Medulla oblongata (tissue), 1 donor: Measurements from ENCODE around the gene MNT.
"Not testable (repeated sequence)": the region's sequence is repeated elsewhere in the genome, so short reads cannot be mapped to it uniquely, and the experiment has no call there.

Experiments
- DNase-seq: peaks from one replicate; pipeline ENCODE4 v3.0.0-alpha.2; 2015; ENCODE audit errors: extremely low spot score

MNT gene

GRCh38 chr17:2400877-2401425, at the start of gene MNT:
TSS of gene MNT (minus strand) at chr17:2401060. CDS start at chr17:2400712, 348 bp downstream.
- peak; percentile 95 for DNase-seq

- no peak for DNase-seq
Measured at GRCh38 chr17:2450016-2450650, 49.3 kb upstream of the MNT start.

GRCh38 chr17:2449486-2449885, 48.6 kb upstream of the MNT start:
- DNase-seq: no peak

- not testable (repeated sequence) for DNase-seq
Measured at GRCh38 chr17:2447479-2447878, 46.6 kb upstream of the MNT start.

- no peak for DNase-seq
Measured at GRCh38 chr17:2445638-2446037, 44.8 kb upstream of the MNT start.

- DNase-seq: no peak
Measured at GRCh38 chr17:2444382-2444781, 43.5 kb upstream of the MNT start.

GRCh38 chr17:2442166-2442565, 41.3 kb upstream of the MNT start:
- DNase-seq: no peak

GRCh38 chr17:2440930-2441329, 40.1 kb upstream of the MNT start:
- DNase-seq: no peak

- not testable (repeated sequence) for DNase-seq
Measured at GRCh38 chr17:2439997-2440396, 39.1 kb upstream of the MNT start.

GRCh38 chr17:2438823-2439222, 38.0 kb upstream of the MNT start:
- DNase-seq: no peak

GRCh38 chr17:2436316-2436905, 35.6 kb upstream of the MNT start:
- DNase-seq: no peak

GRCh38 chr17:2435862-2436261, 35.0 kb upstream of the MNT start:
- no peak for DNase-seq

- peak; percentile 49 for DNase-seq
Measured at GRCh38 chr17:2435181-2435741, 34.4 kb upstream of the MNT start.

GRCh38 chr17:2433696-2434095, 32.8 kb upstream of the MNT start:
- no peak for DNase-seq

- no peak for DNase-seq
Measured at GRCh38 chr17:2427910-2428309, 27.1 kb upstream of the MNT start.

GRCh38 chr17:2427215-2427614, 26.4 kb upstream of the MNT start:
- no peak for DNase-seq

- no peak for DNase-seq
Measured at GRCh38 chr17:2423271-2423670, 22.4 kb upstream of the MNT start.

GRCh38 chr17:2421315-2422147, 20.7 kb upstream of the MNT start:
- no peak for DNase-seq

- no peak for DNase-seq
Measured at GRCh38 chr17:2420176-2420575, 19.3 kb upstream of the MNT start.

GRCh38 chr17:2419486-2419885, 18.6 kb upstream of the MNT start:
- no peak for DNase-seq

- DNase-seq: no peak
Measured at GRCh38 chr17:2418572-2418971, 17.7 kb upstream of the MNT start.

- DNase-seq: peak; percentile 96
Measured at GRCh38 chr17:2416010-2416734, 15.3 kb upstream of the MNT start.
